ENCODE results near the gene MORC1. TPM values are rescaled to one million over a fixed set of nuclear protein-coding genes. Genes with fewer than 3 reads are reported as not detected.

Gene MORC1
- total and polyA plus RNA-seq, 4 donors, result 0.02 to 0.33 (median 0.13) TPM

DNA sequence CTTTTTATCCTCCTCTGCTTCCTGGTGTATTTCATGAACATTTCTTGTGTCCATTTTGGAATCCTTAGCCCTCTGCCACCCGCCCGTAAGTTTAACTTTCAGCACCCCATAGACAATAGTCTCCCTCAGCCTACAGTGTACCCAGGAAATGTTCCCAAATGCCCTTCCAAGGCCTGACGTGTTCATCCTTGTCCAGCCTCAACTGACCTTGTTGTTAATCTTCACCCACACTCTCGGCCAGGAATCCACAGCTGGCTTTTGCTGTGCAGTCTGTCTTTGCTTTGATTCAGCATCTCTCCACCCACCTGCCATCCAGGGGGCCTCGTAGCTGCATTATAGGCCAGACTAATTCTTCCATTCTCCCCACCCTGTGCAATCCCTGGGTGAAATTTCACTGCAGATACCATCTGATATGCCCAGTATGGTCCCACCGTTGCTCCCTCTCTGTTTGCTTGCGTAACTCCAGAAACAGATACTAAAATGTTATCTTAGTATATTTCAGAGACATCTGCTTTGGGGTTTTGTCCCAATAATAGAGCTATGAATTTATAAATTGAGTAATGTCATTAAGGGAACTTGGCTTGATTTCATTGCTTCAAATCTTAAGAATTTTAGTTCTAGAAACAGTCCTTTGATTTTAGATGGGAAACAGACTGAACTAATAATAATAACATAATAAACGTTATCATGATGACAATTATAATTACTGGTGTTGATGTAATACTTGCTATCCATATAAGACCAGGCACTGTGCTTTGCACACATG is 180.8 kb downstream of the MORC1 start:
- H3K36me3 ChIP-seq (ENCODE audit: control insufficient read depth in 4 of 4, insufficient read depth in 3 of 4, low read depth in 1 of 4, low read length in 3 of 4), result no peaks in the 10 kb centered on the region
- H3K4me1 ChIP-seq (ENCODE audit: control insufficient read depth in 4 of 4, insufficient read depth in 4 of 4, low read length in 3 of 4), result no peaks in the 10 kb centered on the region
- TF ChIP-seq SP1 (IDR thresholded peaks at IDR 0.05) (no peak), RAD21 (IDR thresholded peaks at IDR 0.05) (no peak), GABPA (IDR thresholded peaks at IDR 0.05 in 1 of 2, conservative IDR thresholded peaks at IDR 0.05 in 1 of 2) (no peak), JUND (IDR thresholded peaks at IDR 0.05) (no peak), TAF1 (conservative IDR thresholded peaks at IDR 0.05) (no peak), NR2F2 (IDR thresholded peaks at IDR 0.05) (no peak), FOXA2 (IDR thresholded peaks at IDR 0.05) (no peak), FOXA1 (IDR thresholded peaks at IDR 0.05) (no peak), HNF4G (IDR thresholded peaks at IDR 0.05) (no peak), ZBTB33 (IDR thresholded peaks at IDR 0.05) (no peak), CTCF (IDR thresholded peaks at IDR 0.05; ENCODE audit: low read depth, low read length, missing input control) (no peak), EGR1 (IDR thresholded peaks at IDR 0.05; ENCODE audit: low read depth in 2 of 2) (no peak)
- TF ChIP-seq, protein P1, sequence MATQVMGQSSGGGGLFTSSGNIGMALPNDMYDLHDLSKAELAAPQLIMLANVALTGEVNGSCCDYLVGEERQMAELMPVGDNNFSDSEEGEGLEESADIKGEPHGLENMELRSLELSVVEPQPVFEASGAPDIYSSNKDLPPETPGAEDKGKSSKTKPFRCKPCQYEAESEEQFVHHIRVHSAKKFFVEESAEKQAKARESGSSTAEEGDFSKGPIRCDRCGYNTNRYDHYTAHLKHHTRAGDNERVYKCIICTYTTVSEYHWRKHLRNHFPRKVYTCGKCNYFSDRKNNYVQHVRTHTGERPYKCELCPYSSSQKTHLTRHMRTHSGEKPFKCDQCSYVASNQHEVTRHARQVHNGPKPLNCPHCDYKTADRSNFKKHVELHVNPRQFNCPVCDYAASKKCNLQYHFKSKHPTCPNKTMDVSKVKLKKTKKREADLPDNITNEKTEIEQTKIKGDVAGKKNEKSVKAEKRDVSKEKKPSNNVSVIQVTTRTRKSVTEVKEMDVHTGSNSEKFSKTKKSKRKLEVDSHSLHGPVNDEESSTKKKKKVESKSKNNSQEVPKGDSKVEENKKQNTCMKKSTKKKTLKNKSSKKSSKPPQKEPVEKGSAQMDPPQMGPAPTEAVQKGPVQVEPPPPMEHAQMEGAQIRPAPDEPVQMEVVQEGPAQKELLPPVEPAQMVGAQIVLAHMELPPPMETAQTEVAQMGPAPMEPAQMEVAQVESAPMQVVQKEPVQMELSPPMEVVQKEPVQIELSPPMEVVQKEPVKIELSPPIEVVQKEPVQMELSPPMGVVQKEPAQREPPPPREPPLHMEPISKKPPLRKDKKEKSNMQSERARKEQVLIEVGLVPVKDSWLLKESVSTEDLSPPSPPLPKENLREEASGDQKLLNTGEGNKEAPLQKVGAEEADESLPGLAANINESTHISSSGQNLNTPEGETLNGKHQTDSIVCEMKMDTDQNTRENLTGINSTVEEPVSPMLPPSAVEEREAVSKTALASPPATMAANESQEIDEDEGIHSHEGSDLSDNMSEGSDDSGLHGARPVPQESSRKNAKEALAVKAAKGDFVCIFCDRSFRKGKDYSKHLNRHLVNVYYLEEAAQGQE (IDR thresholded peaks at IDR 0.05), result no peak
- no peaks in the 10 kb centered on the region for H3K9me3 ChIP-seq (ENCODE audit: control insufficient read depth in 4 of 4, low read length in 3 of 4)
- WGBS, result 79% methylated on average over 8 of the region's 8 CpGs
- no peak overlapping the region for H3K4me3 ChIP-seq (ENCODE audit: low read depth in 1 of 3, low read length in 3 of 3)
- no peaks in the 10 kb centered on the region for H3K27me3 ChIP-seq (ENCODE audit: control insufficient read depth in 4 of 4, insufficient read depth in 4 of 4, low read length in 3 of 4)
- DNase-seq (ENCODE audit: low spot score), result no peak
- no peak overlapping the region for H3K27ac ChIP-seq (ENCODE audit: low read depth in 1 of 2, low read length in 2 of 2)
- no peak overlapping the region for H3K9ac ChIP-seq (ENCODE audit: low read depth in 1 of 2, low read length in 2 of 2)

- no peaks in the 10 kb centered on the region for H3K4me1 ChIP-seq (ENCODE audit: control insufficient read depth in 4 of 4, insufficient read depth in 4 of 4, low read length in 3 of 4)
- no peak overlapping the region for H3K27ac ChIP-seq (ENCODE audit: low read depth in 1 of 2, low read length in 2 of 2)
- no peak for DNase-seq (ENCODE audit: low spot score)
- no peaks in the 10 kb centered on the region for H3K36me3 ChIP-seq (ENCODE audit: control insufficient read depth in 4 of 4, insufficient read depth in 3 of 4, low read depth in 1 of 4, low read length in 3 of 4)
- H3K27me3 ChIP-seq (ENCODE audit: control insufficient read depth in 4 of 4, insufficient read depth in 4 of 4, low read length in 3 of 4), result peaks cover 0 to 3% (median 0%) of the 10 kb centered on the region in 4 donors
- H3K9me3 ChIP-seq (ENCODE audit: control insufficient read depth in 4 of 4, low read length in 3 of 4), result no peaks in the 10 kb centered on the region
- H3K9ac ChIP-seq (ENCODE audit: low read depth in 1 of 2, low read length in 2 of 2), result no peak overlapping the region
- TF ChIP-seq HNF4G (IDR thresholded peaks at IDR 0.05) (no peak), CTCF (IDR thresholded peaks at IDR 0.05; ENCODE audit: low read depth, low read length, missing input control) (no peak)
- H3K4me3 ChIP-seq (ENCODE audit: low read depth in 1 of 3, low read length in 3 of 3), result no peak overlapping the region
Measured at GRCh38 chr3:108931035-108931434, 186.9 kb downstream of the MORC1 start.

Data from liver (tissue), 9 donors.